ENCODE results near the gene INHBB.
"Not testable (repeated sequence)": the region's sequence is repeated elsewhere in the genome, so short reads cannot be mapped to it uniquely, and the experiment has no call there.

The INHBB gene

DNA sequence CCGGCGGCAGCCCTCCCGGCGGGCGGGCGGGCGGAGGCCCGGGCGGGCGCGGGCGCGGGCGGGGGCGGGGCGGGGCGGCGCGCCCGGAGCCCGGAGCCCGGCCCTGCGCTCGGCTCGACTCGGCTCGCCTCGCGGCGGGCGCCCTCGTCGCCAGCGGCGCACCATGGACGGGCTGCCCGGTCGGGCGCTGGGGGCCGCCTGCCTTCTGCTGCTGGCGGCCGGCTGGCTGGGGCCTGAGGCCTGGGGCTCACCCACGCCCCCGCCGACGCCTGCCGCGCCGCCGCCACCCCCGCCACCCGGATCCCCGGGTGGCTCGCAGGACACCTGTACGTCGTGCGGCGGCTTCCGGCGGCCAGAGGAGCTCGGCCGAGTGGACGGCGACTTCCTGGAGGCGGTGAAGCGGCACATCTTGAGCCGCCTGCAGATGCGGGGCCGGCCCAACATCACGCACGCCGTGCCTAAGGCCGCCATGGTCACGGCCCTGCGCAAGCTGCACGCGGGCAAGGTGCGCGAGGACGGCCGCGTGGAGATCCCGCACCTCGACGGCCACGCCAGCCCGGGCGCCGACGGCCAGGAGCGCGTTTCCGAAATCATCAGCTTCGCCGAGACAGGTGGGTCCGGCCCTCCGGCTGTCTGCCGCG, at the start of gene INHBB:
Gene INHBB, plus strand, starts transcription at position 111 of the 641 bp plus-strand sequence. Its CDS starts 53 bp downstream, at position 164.
- no peak for DNase-seq

DNA sequence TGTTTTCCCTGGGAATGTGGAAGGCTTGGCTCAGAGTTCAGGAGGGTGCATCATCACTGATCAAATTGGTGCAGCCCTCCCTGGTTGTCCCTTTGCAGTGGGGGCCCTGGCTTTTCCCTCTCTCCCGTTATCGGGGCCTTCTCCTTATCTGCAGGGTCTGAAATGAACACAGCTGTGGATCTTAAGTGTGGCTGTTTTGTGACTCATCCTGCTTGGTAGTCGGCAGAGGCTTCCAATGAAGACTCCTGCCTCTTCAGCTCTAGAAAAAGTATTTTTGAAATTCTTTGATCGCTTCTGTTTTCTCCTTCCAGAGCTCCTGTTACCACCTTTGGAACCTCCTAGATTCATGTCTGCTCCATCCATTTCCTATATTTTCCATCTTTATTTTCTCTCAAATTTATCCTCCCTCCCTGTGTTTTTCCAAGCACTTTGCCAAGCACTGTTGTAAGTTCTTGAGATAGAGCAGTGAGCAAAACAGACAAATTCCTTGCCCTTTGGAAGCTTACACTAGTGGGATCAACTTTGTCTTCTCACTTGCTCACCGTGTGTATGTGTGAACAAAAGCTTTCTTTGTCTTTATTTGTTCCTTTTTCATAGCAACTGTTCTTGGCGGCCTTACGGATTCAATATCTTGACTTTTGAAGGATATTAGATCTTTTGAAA, 47.6 kb upstream of the INHBB start:
- no peak for DNase-seq

DNA sequence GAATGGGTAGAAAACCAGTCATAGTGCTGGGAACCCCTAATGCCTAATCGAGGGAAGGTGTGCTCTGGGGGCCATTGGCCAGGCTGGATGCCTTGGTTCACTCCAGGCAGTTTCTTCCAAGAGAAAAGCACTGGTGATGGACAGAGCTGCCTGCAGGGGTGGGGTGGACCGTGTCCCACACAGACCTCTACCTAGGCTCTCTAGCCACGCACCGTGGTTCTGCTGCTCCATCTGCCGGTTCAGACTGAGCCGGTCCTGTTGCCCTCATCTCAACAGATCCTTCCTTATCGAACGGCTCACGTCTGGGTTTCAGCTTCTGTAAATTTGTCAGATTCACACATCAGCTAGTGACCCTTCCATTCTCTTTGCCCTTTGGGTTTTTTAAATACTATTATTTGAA, 46.9 kb upstream of the INHBB start:
- DNase-seq, result no peak

DNA sequence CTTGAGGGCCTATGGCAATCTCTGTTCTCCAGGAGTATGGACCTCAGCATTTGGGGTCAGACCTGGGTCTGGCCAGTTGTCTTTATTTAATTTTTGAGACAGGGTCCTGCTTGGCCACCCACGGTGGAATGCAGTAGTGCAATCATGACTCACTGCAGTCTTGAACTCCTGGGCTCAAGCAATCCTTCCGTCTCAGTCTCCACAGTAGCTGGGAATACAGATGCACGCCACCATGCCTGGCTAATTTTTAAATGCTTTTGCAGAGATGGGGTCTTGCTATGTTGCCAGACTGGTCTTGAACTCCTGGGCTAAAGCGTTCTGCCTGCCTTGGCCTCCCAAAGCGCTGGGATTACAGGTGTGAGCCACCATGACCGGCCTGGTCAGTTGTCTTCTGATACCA, 46.4 kb upstream of the INHBB start:
- DNase-seq, result no peak

DNA sequence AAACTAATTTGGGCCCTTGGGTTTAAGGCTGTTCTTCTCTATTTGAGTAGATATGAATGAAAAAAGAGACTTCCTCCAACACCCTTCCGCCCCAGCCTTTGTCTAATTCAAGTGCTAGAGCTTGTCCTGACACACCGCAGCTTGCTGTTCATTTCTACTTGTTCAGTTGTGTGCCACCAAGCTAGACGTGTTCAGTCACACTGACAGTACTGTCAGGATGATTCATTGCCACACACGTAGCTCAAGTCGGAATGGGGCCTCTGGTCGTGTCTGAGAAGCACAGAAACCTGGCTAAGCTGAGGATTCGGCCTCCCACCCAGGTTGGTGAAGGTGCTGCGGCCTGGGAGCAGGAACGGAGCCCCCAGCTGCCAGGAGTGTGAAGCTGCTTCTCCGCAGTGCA, 45.6 kb upstream of the INHBB start:
- no peak for DNase-seq

DNA sequence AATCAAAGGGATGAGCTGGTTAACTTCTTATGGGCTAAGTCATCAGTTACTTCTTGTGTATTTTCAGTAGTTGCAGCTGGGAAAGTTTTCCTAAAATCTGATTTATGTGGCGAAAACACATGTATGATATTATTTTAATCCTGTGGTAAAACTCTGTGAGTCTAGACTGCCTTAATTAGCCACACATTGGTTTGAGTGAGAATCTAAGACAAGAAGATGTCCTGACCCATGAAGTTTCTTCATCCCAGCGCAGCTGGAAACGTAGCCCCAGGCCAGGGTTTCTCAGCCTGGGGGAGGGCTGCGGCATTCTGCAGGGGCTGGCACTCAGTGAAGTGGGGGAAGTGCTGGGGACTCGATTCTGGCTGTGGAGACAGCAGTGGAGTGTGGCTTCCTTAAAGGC, 44.7 kb upstream of the INHBB start:
- no peak for DNase-seq

DNA sequence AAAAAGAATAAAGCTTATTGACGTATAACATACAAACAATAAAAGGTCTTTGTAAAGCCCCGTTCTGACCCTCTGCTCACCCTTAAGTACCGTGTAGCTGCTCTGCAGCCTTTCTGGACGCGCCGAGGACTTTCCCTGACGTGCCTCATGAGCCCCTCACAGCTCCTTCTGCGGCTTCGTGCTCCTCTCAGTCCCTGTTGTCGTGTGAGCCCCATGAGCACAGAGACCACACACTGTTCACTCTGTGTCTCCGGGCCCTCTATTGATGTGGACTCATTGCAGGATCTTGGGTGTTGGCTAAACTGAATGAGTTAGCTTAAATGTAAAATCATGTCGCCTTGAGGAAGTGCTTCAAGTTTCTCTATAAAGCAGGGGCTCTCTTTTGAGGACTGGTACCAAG, 43.6 kb upstream of the INHBB start:
- DNase-seq, result no peak

DNA sequence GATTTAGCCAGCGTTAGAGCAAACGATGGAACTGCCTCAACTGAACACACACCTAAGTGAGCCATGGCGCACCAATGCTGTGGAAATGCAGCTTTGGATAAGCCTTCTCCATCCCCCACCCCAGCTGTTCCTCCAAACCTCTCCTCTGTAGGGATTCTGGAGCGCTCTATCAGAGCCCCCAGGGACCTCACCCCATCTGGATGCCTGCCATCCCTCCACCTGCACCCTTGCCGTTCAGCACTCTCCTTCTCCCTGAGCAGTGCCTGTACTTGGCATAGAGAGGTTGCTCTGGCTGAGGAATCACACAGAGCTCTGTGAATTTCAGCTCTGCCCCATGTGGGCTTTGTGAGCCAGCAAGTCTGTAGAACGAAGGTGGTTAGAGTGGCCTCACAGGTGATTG, 42.8 kb upstream of the INHBB start:
- no peak for DNase-seq

DNA sequence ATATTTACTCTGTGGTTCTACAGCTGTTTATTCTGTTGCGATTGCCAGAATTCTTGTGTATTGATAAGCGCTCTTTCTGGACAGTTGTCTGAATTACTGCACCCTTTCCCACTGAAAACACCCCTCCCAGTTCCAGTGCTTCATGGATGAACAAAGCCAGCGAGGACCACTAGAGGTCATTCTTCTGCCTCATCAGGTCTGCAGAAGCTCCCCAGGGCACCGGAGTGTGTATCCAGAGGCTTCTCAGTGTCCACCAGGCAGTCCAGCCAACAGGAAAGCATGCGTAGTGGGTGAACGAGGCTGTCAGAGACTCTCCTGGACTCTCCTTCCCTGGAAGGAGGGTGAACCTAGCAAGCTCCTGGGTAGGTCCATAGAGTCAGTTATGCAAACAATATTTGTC, 40.6 kb upstream of the INHBB start:
- DNase-seq, result no peak

DNA sequence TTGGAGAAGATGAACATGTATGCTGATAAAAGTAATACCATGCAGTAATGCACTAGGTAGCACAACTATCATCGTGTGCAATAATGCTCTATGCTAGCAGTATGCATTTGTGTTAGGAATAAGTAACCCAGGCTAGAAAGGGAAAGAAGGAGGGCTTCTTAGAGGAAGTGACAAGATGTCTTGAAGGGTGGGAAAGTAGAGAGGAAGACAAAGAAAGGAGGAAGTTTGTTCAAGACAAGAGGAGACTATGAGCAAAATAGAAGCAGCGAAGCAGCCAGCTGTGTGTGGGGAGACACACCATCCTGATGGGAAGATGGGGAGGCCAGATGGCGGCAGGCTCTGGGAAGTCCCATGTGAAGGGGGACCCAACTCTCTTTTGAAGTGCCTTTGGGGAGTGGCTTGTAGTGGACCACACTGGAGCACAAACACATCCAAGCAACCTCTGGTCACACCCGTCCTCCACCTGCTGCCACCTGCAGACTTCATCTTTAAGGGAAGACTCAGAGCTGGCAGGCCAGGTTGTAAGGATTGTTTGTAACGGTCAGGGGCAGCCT, 39.9 kb upstream of the INHBB start:
- DNase-seq, result no peak

DNA sequence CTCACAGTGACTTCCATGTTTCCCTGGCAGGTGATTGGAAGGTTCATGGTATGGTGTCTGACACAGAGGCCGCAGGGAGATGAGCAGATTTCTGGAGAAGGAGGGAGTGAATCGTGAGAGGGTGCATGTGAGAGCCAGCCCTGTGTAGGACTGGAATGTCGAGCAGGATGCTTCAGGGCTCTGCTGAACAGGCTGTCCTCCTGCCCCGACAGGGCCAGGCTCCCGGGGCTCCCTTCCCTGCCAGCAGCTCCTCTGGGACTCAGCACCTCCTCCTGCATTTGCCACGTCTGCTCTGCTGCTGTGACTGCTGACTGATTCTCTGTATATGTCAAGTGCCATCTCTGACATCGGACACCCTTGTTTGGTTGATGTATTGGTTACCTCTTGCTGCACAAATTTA, 38.5 kb upstream of the INHBB start:
- no peak for DNase-seq

DNA sequence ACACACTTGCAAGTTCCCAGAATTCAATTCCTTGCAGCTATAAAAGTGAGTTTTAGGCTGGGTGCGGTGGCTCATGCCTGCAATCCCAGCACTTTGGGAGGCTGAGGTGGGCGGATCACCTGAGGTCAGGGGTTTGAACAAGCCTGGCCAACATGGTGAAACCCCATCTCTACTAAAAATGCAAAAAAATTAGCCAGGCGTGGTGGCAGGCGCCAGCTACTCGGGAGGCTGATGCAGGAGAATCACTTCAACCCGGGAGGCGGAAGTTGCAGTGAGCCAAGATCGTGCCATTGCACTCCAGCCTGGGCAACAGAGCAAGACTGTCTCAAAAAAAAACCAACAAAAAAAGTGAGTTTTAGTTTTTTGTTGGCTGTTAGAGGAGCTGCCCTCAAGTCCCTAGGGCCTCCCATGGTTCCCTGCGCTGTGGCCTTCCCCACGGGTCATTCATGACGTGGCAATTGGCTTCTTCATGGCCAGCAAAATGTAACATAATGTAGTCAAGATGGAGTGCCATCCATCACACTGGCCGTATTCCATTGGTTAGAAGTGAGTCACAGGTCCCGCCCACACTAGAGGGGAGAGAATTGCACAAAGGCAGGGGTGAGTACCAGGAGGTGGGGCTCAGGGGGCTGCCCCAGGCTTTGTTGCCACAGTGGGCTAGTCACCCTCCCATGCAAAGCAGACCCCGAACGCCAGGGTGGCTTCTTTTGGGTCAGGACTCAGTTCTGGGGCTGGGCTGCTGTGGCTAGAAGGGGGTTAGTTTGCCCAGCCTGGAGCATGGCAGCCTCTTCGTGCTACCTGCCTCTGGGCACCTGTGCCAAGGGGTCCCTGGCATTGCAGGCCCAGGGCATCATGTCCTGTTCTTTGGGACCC, 37.7 kb upstream of the INHBB start:
- no peak for DNase-seq

DNA sequence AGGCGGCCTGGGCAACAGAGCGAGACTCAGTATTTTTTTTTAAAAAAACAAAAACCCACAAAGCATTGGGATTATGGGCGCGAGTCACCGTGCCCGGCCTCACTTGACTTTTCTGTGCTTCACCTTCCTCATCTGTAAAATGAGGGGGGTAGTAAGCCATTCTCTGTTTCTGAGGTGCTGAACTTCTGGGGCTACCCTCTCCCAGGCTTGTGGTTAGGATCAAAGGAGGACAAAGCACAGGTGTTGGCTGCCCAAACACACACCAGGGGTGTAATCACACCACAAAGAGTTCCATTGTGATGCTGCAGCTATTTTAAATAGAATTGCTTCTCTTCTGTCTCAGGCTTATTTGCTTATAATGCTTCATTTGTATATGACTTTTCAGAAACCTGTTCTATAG, 35.8 kb upstream of the INHBB start:
- no peak for DNase-seq

DNA sequence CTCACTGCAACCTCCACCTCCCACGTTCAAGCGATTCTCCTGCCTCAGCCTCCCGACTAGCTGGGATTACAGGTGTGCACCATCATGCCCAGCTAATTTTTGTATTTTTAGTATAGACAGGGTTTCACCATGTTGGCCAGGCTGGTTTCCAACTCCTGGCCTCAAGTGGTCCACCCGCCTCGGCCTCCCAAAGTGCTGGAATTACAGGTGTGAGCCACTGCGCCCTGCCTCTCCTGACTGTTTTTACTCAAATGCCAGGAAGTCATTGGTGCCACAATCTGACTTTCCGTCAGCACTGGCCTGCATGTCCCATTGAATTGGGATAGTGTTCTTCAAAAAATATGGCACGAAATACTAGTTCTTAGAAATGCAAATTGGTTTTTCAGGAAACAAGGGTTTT, 35.1 kb upstream of the INHBB start:
- DNase-seq, result not testable (repeated sequence)

DNA sequence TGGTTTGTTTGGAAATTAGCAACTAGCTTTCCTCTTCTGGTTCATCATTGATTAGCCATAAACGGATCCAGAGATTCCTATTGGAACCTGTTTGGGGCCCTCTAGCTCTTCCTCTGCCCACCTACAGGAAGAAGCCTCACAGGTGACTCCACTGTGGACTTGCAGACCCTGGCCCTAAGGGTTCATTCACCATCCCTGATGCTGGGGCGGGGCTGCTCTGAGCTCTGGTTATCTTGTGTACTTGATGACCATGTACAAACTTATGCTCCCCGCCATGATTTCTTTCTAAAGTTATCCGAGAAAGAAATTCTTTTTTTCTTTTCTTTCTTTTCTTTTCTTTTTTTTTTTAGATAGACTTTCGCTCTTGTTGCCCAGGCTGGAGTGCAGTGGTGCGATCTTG, 33.9 kb upstream of the INHBB start:
- DNase-seq, result no peak

DNA sequence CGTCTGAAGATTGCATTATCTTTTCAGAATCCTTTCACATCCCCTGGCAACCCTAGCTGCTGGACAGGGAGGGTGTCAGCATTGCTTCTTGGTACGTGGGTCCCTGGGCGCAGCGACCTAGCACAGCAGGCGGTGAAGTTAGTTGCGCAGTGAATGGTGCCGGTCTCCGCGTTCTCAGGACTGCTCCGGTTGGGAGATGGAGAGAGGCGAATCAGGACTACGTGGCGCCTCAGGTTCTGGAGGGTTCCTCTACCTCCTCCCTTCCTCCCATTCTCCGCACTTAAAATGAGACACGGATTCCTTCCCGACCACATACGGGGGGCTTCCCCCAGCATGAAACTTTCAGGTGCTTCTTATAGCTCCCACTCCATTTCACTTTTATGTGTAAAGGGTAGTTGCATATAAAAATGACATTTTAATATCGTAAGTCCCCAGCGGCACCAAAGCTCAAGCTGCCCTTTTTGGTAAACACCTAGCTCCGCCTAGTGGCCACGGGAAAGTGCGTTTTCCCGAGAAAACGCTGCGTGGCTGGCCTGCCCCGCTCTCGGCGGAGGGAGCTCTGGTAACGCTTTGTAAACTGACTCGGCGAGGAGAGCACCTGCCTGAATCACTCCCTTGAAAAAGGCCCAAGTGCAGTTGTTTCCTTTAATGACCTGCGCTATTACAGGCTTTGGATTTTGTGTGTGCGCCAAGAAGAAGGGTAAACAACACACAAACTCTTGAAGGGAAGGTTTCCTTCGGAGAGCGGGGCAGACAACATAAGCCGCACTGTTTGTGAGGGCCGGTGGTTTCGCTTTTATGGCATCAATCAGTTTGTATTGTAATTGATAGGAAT, 32.9 kb upstream of the INHBB start:
- peak; percentile 78 for DNase-seq

DNA sequence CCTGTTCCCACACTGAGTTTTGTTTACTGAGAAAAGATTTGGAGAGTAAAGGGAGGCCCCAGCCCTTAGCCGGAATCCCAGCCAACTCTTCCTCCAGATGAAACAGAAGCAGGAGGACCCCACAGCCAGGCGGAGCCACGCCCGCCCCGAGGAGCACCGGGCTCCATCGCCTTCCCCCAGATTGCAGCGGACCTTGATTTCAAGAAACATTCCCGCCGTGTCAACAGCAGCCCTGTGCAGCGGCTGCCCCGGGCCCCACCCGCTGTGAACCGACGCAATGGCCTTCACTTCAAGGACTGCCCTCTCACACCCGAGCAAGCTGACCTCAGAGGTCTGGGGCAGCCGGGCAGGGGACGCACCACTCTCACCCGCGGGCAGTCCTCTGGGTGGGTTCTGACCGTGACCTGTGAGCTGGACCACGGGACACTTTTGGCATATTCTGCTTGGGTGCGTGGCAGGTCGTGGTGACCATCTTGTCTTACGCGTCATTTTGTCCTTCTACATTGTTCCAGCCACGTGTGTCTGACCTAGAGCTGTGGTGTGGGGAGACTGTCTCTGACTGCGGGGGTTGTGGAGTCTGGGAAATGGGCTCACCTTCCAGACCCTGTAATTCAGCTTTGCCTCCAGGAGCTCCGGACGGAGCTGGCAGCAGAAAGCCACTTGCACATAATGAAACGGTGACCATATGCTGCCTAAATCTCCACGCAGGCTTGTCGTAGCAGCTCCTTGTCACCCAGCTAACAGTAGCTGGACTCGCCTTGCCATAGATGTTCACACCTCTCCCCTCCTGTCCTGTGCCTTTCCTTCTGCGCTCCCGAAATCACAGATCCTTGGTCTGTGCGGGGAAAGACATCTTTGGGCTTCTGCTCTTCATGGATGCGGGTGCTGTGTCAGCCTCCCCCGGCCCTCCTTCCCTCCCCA, 32.0 kb upstream of the INHBB start:
- DNase-seq, result no peak

DNA sequence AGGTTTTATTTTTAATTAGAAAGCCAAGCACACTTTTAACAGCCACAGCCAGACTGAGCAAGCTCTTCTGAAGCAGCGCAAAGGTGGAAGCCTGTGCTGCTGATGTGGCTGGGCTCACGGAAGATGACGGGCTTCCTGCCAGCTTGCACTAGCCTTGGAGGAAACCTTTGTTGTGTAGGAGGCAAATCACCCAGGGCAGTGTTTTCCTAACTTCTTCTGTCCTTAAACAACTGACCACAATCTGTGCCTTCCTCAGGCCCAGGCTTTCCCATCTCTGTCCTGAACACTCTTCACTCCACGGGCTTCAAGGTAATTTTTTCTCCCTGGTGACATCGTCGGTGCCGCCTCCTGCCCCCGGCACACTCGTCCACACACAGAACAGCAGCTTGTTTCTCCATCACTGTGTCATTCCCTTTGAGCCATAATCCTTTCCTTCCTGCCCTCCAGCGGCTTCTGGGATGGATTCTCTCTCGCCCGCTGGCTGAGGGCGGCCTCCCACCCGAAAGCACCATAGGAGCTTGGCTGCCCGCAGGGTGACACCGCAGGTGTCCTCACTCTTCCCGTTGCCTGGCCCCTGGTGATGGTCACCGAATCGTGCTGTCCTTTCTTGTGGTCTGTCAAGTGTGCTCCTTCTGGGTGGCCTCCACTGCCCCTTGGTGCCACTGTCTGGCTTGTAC, 31.1 kb upstream of the INHBB start:
- no peak for DNase-seq

DNA sequence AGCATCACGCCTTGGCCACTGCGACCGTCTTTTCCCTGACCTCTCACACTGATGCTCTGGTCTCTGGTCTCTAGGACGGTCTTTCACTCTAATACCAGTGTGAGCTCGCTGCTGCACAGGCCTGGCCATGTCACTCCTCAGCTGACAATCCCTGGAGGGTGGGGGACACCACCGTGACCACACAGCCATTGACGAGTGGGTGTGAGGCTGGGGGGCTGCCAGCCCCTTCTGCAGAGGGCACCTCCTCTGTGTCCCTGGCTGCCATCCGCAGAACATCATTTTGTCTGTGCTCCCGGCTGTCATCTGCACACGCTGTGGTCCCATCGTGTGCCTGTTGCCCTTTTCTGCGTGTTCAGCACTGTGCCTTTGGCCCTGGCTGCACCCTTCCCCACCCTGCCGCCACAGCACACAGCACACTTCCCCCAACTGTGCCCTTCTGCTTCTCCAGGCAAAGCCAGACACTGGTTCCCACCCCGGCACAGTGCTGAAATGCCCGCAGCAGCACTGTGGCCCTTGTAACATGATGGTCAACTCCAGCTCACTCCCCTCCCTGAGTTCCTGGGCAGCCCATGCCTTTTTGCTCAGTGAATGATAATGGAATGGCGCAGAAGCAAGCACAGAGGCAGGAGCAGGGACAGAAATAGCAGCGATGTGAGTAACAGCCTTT, 30.4 kb upstream of the INHBB start:
- DNase-seq, result no peak

DNA sequence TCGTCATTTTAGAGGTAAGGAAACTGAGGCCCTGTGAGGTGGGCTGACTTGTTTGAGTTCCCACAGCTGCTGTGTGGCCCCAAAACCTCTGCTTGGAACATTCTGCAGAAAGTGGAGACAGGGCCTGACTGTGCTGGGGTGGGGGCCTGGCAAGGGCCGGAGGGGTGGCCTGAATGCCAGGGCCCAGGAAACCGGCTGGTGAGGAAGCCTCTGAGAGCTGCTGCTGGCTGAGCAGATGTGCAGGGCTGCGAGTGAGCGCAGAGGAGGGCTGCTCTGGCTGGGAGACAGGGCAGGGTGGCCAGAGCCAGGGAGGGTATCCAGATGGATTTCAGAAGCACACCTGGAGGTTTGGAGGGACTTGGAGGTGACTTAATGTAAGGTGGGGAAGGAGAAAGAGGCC, 29.9 kb upstream of the INHBB start:
- no peak for DNase-seq
